Activated effector memory CD4-positive, alpha-beta T cell treated with anti-CD3 and anti-CD28 coated beads, Interleukin-2, amount 50 U/mL, for 16 hours (primary cell): ENCODE measurements around the gene ACAP3.

ENCODE experiments used
- DNase-seq: peaks from one replicate; pipeline ENCODE4 v3.0.0-alpha.2; 2020

The ACAP3 gene

GRCh38 chr1:1344655-1345361, 37.1 kb upstream of the ACAP3 start:
- DNase-seq: peak; percentile 83

- no peak for DNase-seq
These were observed 36.2 kb upstream of the ACAP3 start for GRCh38 chr1:1343811-1344421.

GRCh38 chr1:1342584-1343115, 34.9 kb upstream of the ACAP3 start:
- no peak for DNase-seq

- no peak for DNase-seq
These were observed 34.4 kb upstream of the ACAP3 start for GRCh38 chr1:1342061-1342562.

- no peak for DNase-seq
These were observed 33.9 kb upstream of the ACAP3 start for GRCh38 chr1:1341549-1342021.

GRCh38 chr1:1340791-1341548, 33.2 kb upstream of the ACAP3 start:
- no peak for DNase-seq

- no peak for DNase-seq
These were observed 32.5 kb upstream of the ACAP3 start for GRCh38 chr1:1340185-1340584.

- DNase-seq: no peak
These were observed 30.5 kb upstream of the ACAP3 start for GRCh38 chr1:1338278-1338677.

- no peak for DNase-seq
These were observed 30.0 kb upstream of the ACAP3 start for GRCh38 chr1:1337793-1338147.

- no peak for DNase-seq
These were observed 29.4 kb upstream of the ACAP3 start for GRCh38 chr1:1336931-1337792.

- DNase-seq: no peak
These were observed 28.7 kb upstream of the ACAP3 start for GRCh38 chr1:1336446-1336845.

GRCh38 chr1:1335792-1336248, 28.1 kb upstream of the ACAP3 start:
- DNase-seq: no peak

GRCh38 chr1:1335283-1335682, 27.6 kb upstream of the ACAP3 start:
- DNase-seq: no peak

- no peak for DNase-seq
These were observed 27.1 kb upstream of the ACAP3 start for GRCh38 chr1:1334835-1335234.

GRCh38 chr1:1333551-1334241, 26.0 kb upstream of the ACAP3 start:
- no peak for DNase-seq

GRCh38 chr1:1332774-1333480, 25.2 kb upstream of the ACAP3 start:
- DNase-seq: no peak

- no peak for DNase-seq
These were observed 24.5 kb upstream of the ACAP3 start for GRCh38 chr1:1332031-1332755.

- DNase-seq: no peak
These were observed 23.6 kb upstream of the ACAP3 start, which contains the start of gene TAS1R3 for GRCh38 chr1:1331068-1331965. Gene TAS1R3, plus strand, starts transcription at chr1:1331280. Its CDS starts 66 bp downstream, at chr1:1331346.
